NCI-H524 (cell line): ENCODE measurements around the gene KLRF2.

Experiments
- DNase-seq, 2 experiments: peaks; one replicate each; lab custom pipeline; 2025; lab: John Stamatoyannopoulos, UW

The KLRF2 gene

GRCh38 chr12:9888665-9889273 is 7.5 kb downstream of the KLRF2 start:
- no peak for DNase-seq

GRCh38 chr12:9895215-9895971 is 14.1 kb downstream of the KLRF2 start:
- no peak for DNase-seq

- DNase-seq, result no peak
Measured at GRCh38 chr12:9897535-9897934, 16.2 kb downstream of the KLRF2 start.

- no peak for DNase-seq
Measured at GRCh38 chr12:9899209-9899608, 17.9 kb downstream of the KLRF2 start.

GRCh38 chr12:9900930-9901329 is 19.6 kb downstream of the KLRF2 start:
- DNase-seq, result no peak

- DNase-seq, result no peak
Measured at GRCh38 chr12:9902539-9903228, 21.4 kb downstream of the KLRF2 start.

- no peak for DNase-seq
Measured at GRCh38 chr12:9906873-9907272, 25.6 kb downstream of the KLRF2 start.

- no peak for DNase-seq
Measured at GRCh38 chr12:9907769-9908168, 26.5 kb downstream of the KLRF2 start.

GRCh38 chr12:9908350-9908749 is 27.1 kb downstream of the KLRF2 start:
- DNase-seq, result no peak

GRCh38 chr12:9909724-9910123 is 28.4 kb downstream of the KLRF2 start:
- no peak for DNase-seq

GRCh38 chr12:9910716-9911421 is 29.6 kb downstream of the KLRF2 start:
- no peak for DNase-seq

- no peak for DNase-seq
Measured at GRCh38 chr12:9911708-9912107, 30.4 kb downstream of the KLRF2 start.

GRCh38 chr12:9919443-9919842 is 38.2 kb downstream of the KLRF2 start:
- no peak for DNase-seq

GRCh38 chr12:9920451-9920850 is 39.2 kb downstream of the KLRF2 start:
- no peak for DNase-seq

GRCh38 chr12:9922429-9922828 is 41.1 kb downstream of the KLRF2 start:
- DNase-seq, result no peak

GRCh38 chr12:9925705-9926393 is 44.6 kb downstream of the KLRF2 start:
- peak in 1 of 2 experiments; percentile 24 for DNase-seq

GRCh38 chr12:9926876-9927275 is 45.6 kb downstream of the KLRF2 start:
- no peak for DNase-seq

GRCh38 chr12:9928607-9929006 is 47.3 kb downstream of the KLRF2 start:
- DNase-seq, result no peak

- no peak for DNase-seq
Measured at GRCh38 chr12:9931245-9931644, 50.0 kb downstream of the KLRF2 start.

GRCh38 chr12:9932270-9932669 is 51.0 kb downstream of the KLRF2 start, which contains the start of gene CLEC2A:
TSS of gene CLEC2A (minus strand) at chr12:9932370. CDS start at chr12:9932329, 41 bp downstream.
- DNase-seq, result no peak

GRCh38 chr12:9933958-9934357 is 52.7 kb downstream of the KLRF2 start:
- DNase-seq, result no peak

- no peak for DNase-seq
Measured at GRCh38 chr12:9935026-9935425, 53.7 kb downstream of the KLRF2 start.
